ENCODE results near the gene TBCD.

Gene TBCD

GRCh38 chr17:82723169-82723807 is 28.6 kb upstream of the TBCD start:
- Histone ChIP-seq H3K4me2 (no peak overlapping the region; a peak in 1 of 22 replicates), H4K20me1 (peaks cover 0 to 16% (median 2%) of the 10 kb centered on the region in 11 experiments; a peak in 12 of 22 replicates), H3K9me3 (replicated peaks in 1 of 11) (no peaks in the 10 kb centered on the region), H3K4me1 (peaks cover under 1 to 24% (median 16%) of the 10 kb centered on the region in 10 experiments; a peak in 19 of 20 replicates), H3K27me3 (no peaks in the 10 kb centered on the region), H3K4me3 (no peak overlapping the region), H3K9ac (no peak overlapping the region), H3K27ac (no peak overlapping the region), H3K36me3 (peaks cover 50 to 90% (median 76%) of the 10 kb centered on the region in 11 experiments)
- TF ChIP-seq Cebpa-rat (IDR thresholded peaks at IDR 0.05): no peak

- no peak overlapping the region for H3K4me3 ChIP-seq
These were observed 25.4 kb upstream of the TBCD start for GRCh38 chr17:82726427-82726826.

DNA sequence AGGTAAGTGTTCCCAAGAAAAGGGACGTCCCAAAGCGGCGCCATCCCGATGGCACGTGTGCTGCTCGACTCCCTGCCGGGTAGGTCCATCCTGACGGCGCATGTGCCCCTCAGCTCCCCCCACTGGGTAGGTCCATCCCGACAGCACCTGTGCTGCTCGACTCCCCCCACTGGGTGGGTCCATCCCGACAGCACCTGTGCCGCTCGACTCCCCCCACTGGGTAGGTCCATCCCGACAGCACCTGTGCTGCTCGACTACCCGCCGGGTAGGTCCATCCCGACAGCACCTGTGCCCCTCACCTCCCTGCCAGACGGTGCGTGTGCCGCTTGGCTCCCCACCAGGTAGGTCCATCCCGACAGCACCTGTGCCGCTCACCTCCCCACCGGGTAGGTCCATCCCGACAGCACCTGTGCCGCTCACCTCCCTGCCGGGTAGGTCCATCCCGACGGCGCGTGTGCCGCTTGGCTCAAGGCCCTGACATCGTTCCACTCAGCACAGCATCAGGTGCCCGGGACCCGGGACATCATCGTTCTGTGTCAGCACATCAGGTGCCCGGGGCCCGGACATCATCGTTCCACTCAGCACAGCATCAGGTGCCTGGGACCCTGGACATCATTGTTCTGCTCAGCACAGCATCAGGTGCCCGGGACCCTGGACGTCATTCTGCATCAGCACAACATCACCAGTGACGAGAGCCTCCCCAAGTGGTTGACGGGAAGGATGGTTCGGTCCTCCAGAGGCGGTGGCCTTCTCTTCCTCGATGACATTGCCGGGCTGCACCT is 22.2 kb upstream of the TBCD start:
- H4K20me1 ChIP-seq: peaks cover 0 to 16% (median 0%) of the 10 kb centered on the region in 11 experiments; a peak in 2 of 22 replicates
- peaks cover 23 to 30% (median 26%) of the 10 kb centered on the region in 11 experiments for H3K9me3 ChIP-seq (replicated peaks in 1 of 11)
- H3K4me3 ChIP-seq: no peak overlapping the region
- peaks cover 28 to 96% (median 80%) of the 10 kb centered on the region in 11 experiments for H3K36me3 ChIP-seq
- peaks cover 0 to 9% (median 6%) of the 10 kb centered on the region in 11 experiments; a peak in 19 of 22 replicates for H3K27me3 ChIP-seq
- H3K9ac ChIP-seq: no peak overlapping the region
- no peak for TF ChIP-seq Cebpa-rat (IDR thresholded peaks at IDR 0.05)
- H3K4me1 ChIP-seq: no peaks in the 10 kb centered on the region
- H3K4me2 ChIP-seq: no peak overlapping the region
- no peak overlapping the region for H3K27ac ChIP-seq

More at GRCh38 chr17:82726427-82726826, 25.4 kb upstream of the TBCD start:
- Histone ChIP-seq H3K27me3 (no peaks in the 10 kb centered on the region), H3K9me3 (replicated peaks in 1 of 11) (no peaks in the 10 kb centered on the region), H3K4me1 (peaks cover 0 to 16% (median 13%) of the 10 kb centered on the region in 10 experiments; a peak in 15 of 20 replicates), H4K20me1 (peaks cover 0 to 16% (median 0%) of the 10 kb centered on the region in 11 experiments; a peak in 3 of 22 replicates), H3K4me2 (no peak overlapping the region), H3K27ac (no peak overlapping the region), H3K9ac (no peak overlapping the region), H3K36me3 (peaks cover 26 to 87% (median 69%) of the 10 kb centered on the region in 11 experiments; a peak in 21 of 22 replicates)
- TF ChIP-seq Cebpa-rat (IDR thresholded peaks at IDR 0.05): no peak

DNA sequence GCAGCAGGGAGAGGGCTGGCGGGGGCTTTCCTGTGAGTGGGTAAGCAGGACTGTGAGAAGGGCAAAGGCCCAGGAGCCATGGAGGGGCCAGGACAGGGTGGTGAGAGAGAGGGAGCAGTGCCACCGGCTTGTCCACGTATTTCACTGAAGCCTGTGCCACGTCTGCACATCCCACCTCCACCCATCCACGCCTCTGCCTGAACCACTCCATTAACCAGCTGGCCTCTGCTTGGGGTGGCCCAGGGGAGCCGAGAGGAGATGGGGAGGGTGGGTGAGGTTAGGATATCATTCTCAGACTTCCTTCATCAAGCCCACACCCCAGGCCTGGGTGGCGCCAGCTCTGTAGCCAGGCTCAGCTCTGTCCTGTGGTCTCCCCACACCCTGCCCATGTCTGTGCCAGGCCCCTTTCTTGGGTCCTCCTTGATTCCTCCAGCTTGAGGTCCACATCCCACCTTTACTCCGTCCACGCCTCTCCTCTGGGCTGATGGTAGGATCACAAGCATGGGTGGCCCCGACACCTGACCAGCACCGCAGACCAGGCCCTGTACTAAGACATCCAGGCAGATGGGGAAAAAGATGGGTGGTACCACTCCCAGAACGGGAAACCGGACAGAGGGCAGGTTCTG is 19.6 kb upstream of the TBCD start:
- H3K9ac ChIP-seq: no peak overlapping the region
- peaks cover 0 to 10% (median 0%) of the 10 kb centered on the region in 11 experiments; a peak in 1 of 22 replicates for H4K20me1 ChIP-seq
- no peaks in the 10 kb centered on the region for H3K4me1 ChIP-seq
- H3K4me3 ChIP-seq: no peak overlapping the region
- no peak overlapping the region for H3K4me2 ChIP-seq
- no peak overlapping the region for H3K27ac ChIP-seq
- H3K9me3 ChIP-seq (replicated peaks in 1 of 11): peaks cover 23 to 31% (median 26%) of the 10 kb centered on the region in 11 experiments
- peaks cover 14 to 33% (median 29%) of the 10 kb centered on the region in 11 experiments for H3K27me3 ChIP-seq
- no peak for TF ChIP-seq Cebpa-rat (IDR thresholded peaks at IDR 0.05)
- peaks cover 16 to 73% (median 62%) of the 10 kb centered on the region in 11 experiments for H3K36me3 ChIP-seq

DNA sequence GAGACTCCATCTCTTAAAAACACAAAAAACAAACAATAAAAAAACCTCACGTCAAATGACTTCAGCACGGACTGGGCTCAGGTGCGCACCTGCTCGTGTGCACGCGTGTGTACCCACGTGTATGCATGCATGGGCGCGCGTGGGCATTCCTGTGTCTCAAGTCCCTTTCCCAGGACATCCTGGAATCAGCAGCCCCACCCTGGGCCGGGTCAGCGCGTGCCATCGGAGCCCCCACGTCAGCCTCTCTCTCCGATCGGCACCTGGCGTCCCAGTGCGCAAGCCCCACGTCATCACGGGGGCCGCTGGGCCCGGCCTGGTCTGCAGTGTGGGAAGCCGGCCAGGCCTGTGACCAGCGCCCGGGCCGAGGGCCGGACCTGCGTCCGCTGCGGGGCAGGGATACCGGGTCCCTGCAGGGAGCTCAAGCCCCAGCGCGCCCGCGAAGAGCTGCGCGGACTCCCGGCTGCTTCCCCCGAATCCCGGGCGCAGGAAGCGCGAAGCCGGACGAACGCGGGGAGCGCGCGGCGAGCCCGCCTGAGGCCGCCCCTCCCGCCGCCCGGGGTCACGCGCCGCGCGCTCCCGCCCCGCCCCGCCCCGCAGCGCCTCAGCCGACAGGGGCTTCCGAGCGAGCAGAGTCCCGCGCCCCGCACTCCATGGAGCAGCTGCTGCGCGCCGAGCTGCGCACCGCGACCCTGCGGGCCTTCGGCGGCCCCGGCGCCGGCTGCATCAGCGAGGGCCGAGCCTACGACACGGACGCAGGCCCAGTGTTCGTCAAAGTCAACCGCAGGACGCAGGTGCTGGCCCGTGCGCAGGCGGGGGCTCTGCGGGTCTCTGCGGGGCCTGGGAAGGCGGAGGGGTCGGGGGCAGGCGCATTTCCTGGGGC is 16.6 kb upstream of the TBCD start, which contains the start of gene FN3K:
FN3K (plus strand) TSS at position 629 of the 880 bp plus-strand sequence; CDS start at position 651, 22 bp downstream.
- Histone ChIP-seq H3K27ac (no peak within 1 kb of the TSS), H3K4me2 (no peak within 1 kb of the TSS), H3K9ac (no peak within 1 kb of the TSS), H3K4me1 (no peaks in the 10 kb centered on the region), H3K36me3 (peaks cover 10 to 51% (median 40%) of the 10 kb centered on the region in 11 experiments), H3K4me3 (no peak within 1 kb of the TSS), H3K27me3 (peaks cover 14 to 33% (median 29%) of the 10 kb centered on the region in 11 experiments), H4K20me1 (peaks cover 0 to 3% (median 0%) of the 10 kb centered on the region in 11 experiments; a peak in 1 of 22 replicates), H3K9me3 (replicated peaks in 1 of 11) (peaks cover 31 to 41% (median 36%) of the 10 kb centered on the region in 11 experiments)
- no peak for TF ChIP-seq Cebpa-rat (IDR thresholded peaks at IDR 0.05)

DNA sequence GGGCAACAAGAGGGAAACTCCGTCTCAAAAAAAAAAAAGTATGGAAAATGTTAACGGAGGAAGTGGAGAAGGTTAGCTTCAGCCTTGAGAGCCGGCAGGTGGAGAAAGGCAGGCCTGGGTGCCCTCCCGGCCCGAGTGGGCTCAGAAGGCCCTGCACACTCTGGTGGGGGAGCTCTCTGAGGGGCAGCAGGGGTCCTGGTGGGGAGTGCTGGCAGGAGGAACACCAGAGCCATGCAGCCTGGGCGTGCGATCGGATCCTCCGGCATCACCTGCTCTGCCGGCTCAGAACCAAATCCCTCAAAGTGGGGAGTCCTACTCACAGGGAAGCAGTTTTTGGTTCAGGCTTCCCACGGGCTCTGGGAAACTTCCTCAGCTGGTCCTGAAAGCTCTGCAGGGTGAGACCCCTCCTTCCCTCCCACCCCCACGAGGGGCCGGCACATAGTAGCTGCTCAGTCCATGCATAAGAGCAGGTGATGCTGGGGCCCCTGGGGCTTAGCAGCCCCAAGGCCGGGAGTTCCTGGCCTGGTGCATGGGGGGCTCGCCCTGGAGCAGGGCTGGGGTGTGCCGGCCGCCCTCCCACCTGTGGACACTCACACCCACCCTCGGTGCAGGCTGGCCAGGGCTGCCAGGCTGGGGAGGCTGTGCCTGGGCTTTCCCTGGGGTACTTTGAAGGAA is 15.2 kb upstream of the TBCD start:
- H3K4me1 ChIP-seq: no peaks in the 10 kb centered on the region
- no peak overlapping the region for H3K9ac ChIP-seq
- H3K27me3 ChIP-seq: peaks cover 14 to 33% (median 29%) of the 10 kb centered on the region in 11 experiments
- H3K9me3 ChIP-seq (replicated peaks in 1 of 11): peaks cover 46 to 55% (median 50%) of the 10 kb centered on the region in 11 experiments
- H3K36me3 ChIP-seq: peaks cover 10 to 51% (median 44%) of the 10 kb centered on the region in 11 experiments
- H3K4me2 ChIP-seq: no peak overlapping the region
- TF ChIP-seq Cebpa-rat (IDR thresholded peaks at IDR 0.05): no peak
- H3K27ac ChIP-seq: no peak overlapping the region
- no peak overlapping the region for H3K4me3 ChIP-seq
- peaks cover 0 to 3% (median 0%) of the 10 kb centered on the region in 11 experiments; a peak in 1 of 22 replicates for H4K20me1 ChIP-seq

GRCh38 chr17:82737967-82738877 is 13.6 kb upstream of the TBCD start:
- TF ChIP-seq Cebpa-rat (IDR thresholded peaks at IDR 0.05): no peak
- no peak overlapping the region; a peak in 1 of 22 replicates for H3K9ac ChIP-seq
- no peaks in the 10 kb centered on the region for H3K4me1 ChIP-seq
- no peak overlapping the region for H3K4me2 ChIP-seq
- H3K9me3 ChIP-seq (replicated peaks in 1 of 11): peaks cover 43 to 57% (median 55%) of the 10 kb centered on the region in 11 experiments
- peaks cover 14 to 33% (median 29%) of the 10 kb centered on the region in 11 experiments for H3K27me3 ChIP-seq
- H3K27ac ChIP-seq: no peak overlapping the region
- H3K36me3 ChIP-seq: peaks cover 2 to 48% (median 33%) of the 10 kb centered on the region in 11 experiments
- H3K4me3 ChIP-seq: no peak overlapping the region
- peaks cover 0 to 3% (median 0%) of the 10 kb centered on the region in 11 experiments; a peak in 1 of 22 replicates for H4K20me1 ChIP-seq

Measured in BLaER1 treated with 17β-estradiol and CSF1 and Interleukin-3, amounts not matched to agents 10 nM and 100 nM (cell line).